Adrenal gland (tissue), 5 donors: ENCODE results near the gene CACNA1H.

Experiments
- CTCF ChIP-seq, 6 experiments: fragments of 450-650 bp in 4 of 6; fragments of 200-600 bp in 2 of 6; sonication (generic) in 1 of 6; IDR thresholded peaks; 1 replicate in 5 of 6; 2 replicates in 1 of 6; pipeline versions ENCODE4 v1.5.1 to v1.8.0; 2016 to 2021; ENCODE audit warnings: antibody characterized with exemption in 6 of 6, mild to moderate bottlenecking in 2 of 6, moderate library complexity in 1 of 6
- POLR2A ChIP-seq, 2 donors: fragments of 450-650 bp; IDR thresholded peaks; one replicate each; pipeline ENCODE4 v1.6.1; 2017; ENCODE audit warnings: antibody characterized with exemption in 2 of 2, mild to moderate bottlenecking in 2 of 2, moderate library complexity in 1 of 2
- donor health status: DM: no; HTN: no; CAD: no.

- no peak for TF ChIP-seq CTCF (IDR thresholded peaks at IDR 0.05)
- no peak for TF ChIP-seq POLR2A (IDR thresholded peaks at IDR 0.05)
Observed at GRCh38 chr16:1217526-1217925, 64.6 kb downstream of the CACNA1H start.
